ENCODE data around the gene ENOSF1.

DNA sequence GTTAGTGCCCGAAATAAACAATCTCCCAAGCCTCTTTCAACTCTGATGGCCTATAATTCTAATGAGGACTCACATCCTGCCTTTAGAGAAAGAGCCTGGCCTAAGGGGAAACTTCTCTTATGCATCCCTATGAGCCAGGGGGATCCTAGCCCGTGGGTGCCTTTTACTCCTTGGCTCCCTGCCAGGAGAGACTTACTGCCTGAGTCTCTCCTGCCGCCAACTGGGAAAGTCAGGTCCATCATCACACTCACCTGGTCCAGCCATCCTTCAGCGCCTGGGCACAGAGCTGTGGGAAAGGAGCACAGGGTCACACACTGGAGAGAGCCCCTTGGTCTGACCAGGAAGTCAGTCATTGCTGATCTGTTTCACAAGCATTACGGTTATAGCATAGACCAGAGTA lies 24.1 kb downstream of the ENOSF1 start:
- TF ChIP-seq POLR2A (IDR thresholded peaks at IDR 0.05) (no peak), POLR2AphosphoS5 (IDR thresholded peaks at IDR 0.05) (no peak), EP300 (IDR thresholded peaks at IDR 0.05) (no peak)
- TF ChIP-seq, protein P1, sequence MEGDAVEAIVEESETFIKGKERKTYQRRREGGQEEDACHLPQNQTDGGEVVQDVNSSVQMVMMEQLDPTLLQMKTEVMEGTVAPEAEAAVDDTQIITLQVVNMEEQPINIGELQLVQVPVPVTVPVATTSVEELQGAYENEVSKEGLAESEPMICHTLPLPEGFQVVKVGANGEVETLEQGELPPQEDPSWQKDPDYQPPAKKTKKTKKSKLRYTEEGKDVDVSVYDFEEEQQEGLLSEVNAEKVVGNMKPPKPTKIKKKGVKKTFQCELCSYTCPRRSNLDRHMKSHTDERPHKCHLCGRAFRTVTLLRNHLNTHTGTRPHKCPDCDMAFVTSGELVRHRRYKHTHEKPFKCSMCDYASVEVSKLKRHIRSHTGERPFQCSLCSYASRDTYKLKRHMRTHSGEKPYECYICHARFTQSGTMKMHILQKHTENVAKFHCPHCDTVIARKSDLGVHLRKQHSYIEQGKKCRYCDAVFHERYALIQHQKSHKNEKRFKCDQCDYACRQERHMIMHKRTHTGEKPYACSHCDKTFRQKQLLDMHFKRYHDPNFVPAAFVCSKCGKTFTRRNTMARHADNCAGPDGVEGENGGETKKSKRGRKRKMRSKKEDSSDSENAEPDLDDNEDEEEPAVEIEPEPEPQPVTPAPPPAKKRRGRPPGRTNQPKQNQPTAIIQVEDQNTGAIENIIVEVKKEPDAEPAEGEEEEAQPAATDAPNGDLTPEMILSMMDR (IDR thresholded peaks at IDR 0.05): no peak

Data from stomach (tissue), 4 donors.